Common myeloid progenitor, CD34-positive (primary cell): ENCODE data around the gene TMC5.

ENCODE experiments used
- CTCF ChIA-PET: fragments of 350-600 bp; sonication (Branson Sonifier 250); formaldehyde crosslinking; loops from one replicate; lab custom pipeline; 2021; ENCODE audit warnings: antibody characterized with exemption; lab: Charles Lee
- POLR2A ChIA-PET: fragments of 350-600 bp; sonication (Branson Sonifier 250); formaldehyde crosslinking; loops from one replicate; lab custom pipeline; 2021; ENCODE audit warnings: antibody characterized with exemption; lab: Charles Lee
- DNase-seq, 3 donors: peaks; one replicate each; pipeline versions ENCODE4 v3.0.0 to v3.0.0-alpha.2; 2013
- H3K27ac ChIP-seq, 2 experiments: 1 replicate in 1 of 2; 2 replicates in 1 of 2; pipeline ENCODE4 v1.7.0; 2013; ENCODE audit warnings: inconsistent platforms in 2 of 2, low read length in 2 of 2, mild to moderate bottlenecking in 2 of 2, low read depth in 1 of 2, moderate library complexity in 1 of 2; ENCODE audit not compliant: severe bottlenecking in 2 of 2, insufficient read depth in 1 of 2, poor library complexity in 1 of 2
- H3K27me3 ChIP-seq, 5 experiments: replicated peaks in 2 of 5; 1 replicate in 3 of 5; 2 replicates in 2 of 5; pipeline versions ENCODE4 v1.6.1 to v1.7.0; 2013; ENCODE audit warnings: low read length in 4 of 5, mild to moderate bottlenecking in 2 of 5, moderate library complexity in 2 of 5, inconsistent platforms in 1 of 5; ENCODE audit not compliant: insufficient read depth in 5 of 5, control insufficient read depth in 4 of 5
- H3K36me3 ChIP-seq, 4 experiments: 1 replicate in 2 of 4; 2 replicates in 2 of 4; pipeline versions ENCODE4 v1.6.1 to v1.7.0; 2013; ENCODE audit warnings: low read length in 3 of 4, control low read depth in 1 of 4, mild to moderate bottlenecking in 1 of 4; ENCODE audit not compliant: control insufficient read depth in 4 of 4, insufficient read depth in 4 of 4
- H3K4me1 ChIP-seq, 4 experiments: 1 replicate in 3 of 4; 2 replicates in 1 of 4; pipeline versions ENCODE4 v1.6.1 to v1.7.1; 2013; ENCODE audit warnings: low read length in 3 of 4, mild to moderate bottlenecking in 3 of 4, control low read depth in 1 of 4, inconsistent platforms in 1 of 4, moderate library complexity in 1 of 4; ENCODE audit not compliant: control insufficient read depth in 4 of 4, insufficient read depth in 4 of 4; ENCODE audit errors: control extremely low read depth in 1 of 4
- H3K4me3 ChIP-seq, 7 experiments: 1 replicate in 4 of 7; 2 replicates in 3 of 7; pipeline versions ENCODE4 v1.5.1 to v1.7.0; 2013; ENCODE audit warnings: mild to moderate bottlenecking in 7 of 7, low read length in 6 of 7, moderate library complexity in 6 of 7, inconsistent platforms in 2 of 7, low read depth in 2 of 7, control low read depth in 1 of 7; ENCODE audit not compliant: insufficient read depth in 4 of 7, control insufficient read depth in 1 of 7; ENCODE audit errors: extremely low read depth in 1 of 7
- H3K9me3 ChIP-seq, 5 experiments: 1 replicate in 4 of 5; 2 replicates in 1 of 5; pipeline versions ENCODE4 v1.6.1 to v1.7.1; 2013; ENCODE audit warnings: low read length in 4 of 5, mild to moderate bottlenecking in 2 of 5, inconsistent platforms in 1 of 5, low read depth in 1 of 5, moderate library complexity in 1 of 5; ENCODE audit not compliant: control insufficient read depth in 4 of 5, insufficient read depth in 2 of 5; ENCODE audit errors: control extremely low read depth in 1 of 5
- WGBS: methylation state at CpG from one replicate; pipeline ENCODE4 v1.1.5; 2013; ENCODE audit not compliant: insufficient coverage; 5-methylcytosine and 5-hydroxymethylcytosine counted together

The TMC5 gene

DNA sequence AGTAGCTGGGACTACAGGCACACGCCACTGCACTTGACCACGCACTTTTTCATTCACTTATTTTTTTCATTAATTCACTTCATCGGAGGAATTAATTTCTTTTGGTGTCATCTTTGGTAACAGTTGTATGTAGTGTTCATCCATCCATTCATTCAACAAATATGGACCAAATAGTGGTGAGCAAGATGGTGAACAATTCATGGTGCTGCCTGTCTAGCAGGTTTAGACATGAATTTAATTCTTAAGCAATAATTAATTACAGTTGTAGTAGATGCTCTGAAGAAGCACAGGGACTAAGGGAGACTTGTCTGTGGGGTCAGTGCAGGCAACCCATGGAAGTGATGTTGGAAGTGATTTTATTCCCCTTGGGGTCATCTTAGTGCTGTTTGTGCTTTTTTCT, 81.8 kb downstream of the TMC5 start:
- Histone ChIP-seq H3K27ac (no peak overlapping the region), H3K36me3 (peaks cover 13 to 43% (median 28%) of the 10 kb centered on the region in 4 experiments), H3K9me3 (no peaks in the 10 kb centered on the region), H3K4me3 (no peak overlapping the region), H3K27me3 (no peaks in the 10 kb centered on the region), H3K4me1 (no peaks in the 10 kb centered on the region)
- ChIA-PET CTCF (interaction anchor here (8.0 kb wide), 1 partner anchor 110 kb away, joined by 66 read pairs; no protein-coding TSS in a partner anchor), POLR2A (no interaction called here)
- no CpG with 5 or more reads among the region's 3 CpGs for WGBS
- DNase-seq: no peak

DNA sequence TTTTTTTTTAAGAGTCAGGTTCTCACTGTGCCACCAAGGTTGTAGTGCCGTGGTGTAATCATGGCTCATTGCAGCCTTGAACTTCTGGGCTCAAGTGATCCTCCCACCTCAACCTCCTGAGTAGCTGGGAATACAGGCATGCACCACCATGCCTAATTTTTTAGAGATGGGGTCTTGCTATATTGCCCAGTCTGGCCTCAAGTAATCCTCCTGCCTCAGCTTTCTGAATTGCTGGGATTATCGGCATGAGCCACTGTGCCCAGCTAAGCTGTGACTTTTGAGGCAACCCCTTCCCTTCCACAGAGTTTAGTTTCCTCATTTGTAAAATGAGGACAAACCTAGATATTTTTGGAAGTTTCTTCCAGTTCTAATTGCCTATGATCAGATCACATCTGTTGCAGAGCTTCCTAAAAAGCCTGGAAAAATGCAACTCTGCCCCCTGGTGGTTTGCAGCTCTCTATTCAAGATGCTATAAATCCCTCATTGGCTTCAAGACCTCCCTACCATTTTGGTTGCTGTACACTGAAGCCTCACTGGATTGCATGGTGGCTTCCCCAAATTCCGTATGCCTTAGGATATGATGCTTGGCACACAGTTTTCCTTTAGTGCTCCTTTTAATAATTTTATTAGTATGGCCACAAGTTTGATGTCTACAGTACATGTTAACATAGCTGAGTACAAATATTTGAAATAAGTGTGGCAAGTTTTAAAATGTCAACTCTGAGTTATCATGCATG, 84.9 kb downstream of the TMC5 start:
- peaks cover 20 to 71% (median 40%) of the 10 kb centered on the region in 4 experiments for H3K36me3 ChIP-seq
- H3K27me3 ChIP-seq: no peaks in the 10 kb centered on the region
- WGBS: 100% methylated on average over 1 of the region's 3 CpGs
- ChIA-PET POLR2A (no interaction called here), CTCF (interaction anchor here (1.0 to 8.0 kb wide), 9 partner anchors 9 to 417 kb away, joined by 3 to 66 read pairs (median 4); partner anchors contain the start of gene GDE1)
- no peak overlapping the region for H3K4me3 ChIP-seq
- no peaks in the 10 kb centered on the region for H3K4me1 ChIP-seq
- H3K9me3 ChIP-seq: no peaks in the 10 kb centered on the region
- H3K27ac ChIP-seq: no peak overlapping the region
- peak; percentile 79 to 89 (median 83) for DNase-seq

DNA sequence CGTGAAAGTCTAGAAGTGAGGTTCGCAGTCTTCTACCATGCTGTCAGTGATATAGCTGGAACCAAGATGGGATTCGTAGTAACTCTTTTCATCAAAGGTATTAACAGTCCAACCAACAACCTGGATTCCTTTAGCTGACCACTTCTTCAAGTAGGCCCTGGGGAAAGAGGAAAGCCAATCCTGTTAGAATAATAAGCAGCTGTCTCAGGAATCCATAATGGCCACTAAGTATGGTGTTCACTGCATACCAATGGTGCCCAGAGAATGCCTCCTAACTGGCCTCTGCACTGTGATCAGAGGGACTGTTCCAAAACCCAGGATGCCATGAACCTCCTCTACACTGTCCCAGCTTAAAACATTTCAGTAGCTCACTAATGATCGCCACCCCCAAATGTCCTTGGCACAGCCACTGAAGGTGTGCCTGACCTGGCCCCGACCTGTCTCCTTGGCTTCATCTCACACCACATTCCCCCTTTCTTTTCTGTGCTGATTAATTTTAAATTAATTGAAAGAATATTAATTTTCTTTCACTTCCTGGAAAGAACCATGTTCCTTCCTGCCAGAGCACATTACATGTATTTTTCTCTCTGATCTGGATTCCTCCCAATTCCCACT, 85.9 kb downstream of the TMC5 start:
- DNase-seq: no peak
- Histone ChIP-seq H3K36me3 (peaks cover 20 to 80% (median 48%) of the 10 kb centered on the region in 4 experiments), H3K4me3 (no peak overlapping the region), H3K27me3 (no peaks in the 10 kb centered on the region), H3K27ac (no peak overlapping the region), H3K4me1 (no peaks in the 10 kb centered on the region), H3K9me3 (no peaks in the 10 kb centered on the region)
- ChIA-PET POLR2A (no interaction called here), CTCF (interaction anchor here (1.2 to 8.0 kb wide), 5 partner anchors 12 to 418 kb away, joined by 3 to 66 read pairs (median 11); partner anchors contain the start of gene GDE1)
- 100% methylated on average over 4 of the region's 5 CpGs for WGBS

DNA sequence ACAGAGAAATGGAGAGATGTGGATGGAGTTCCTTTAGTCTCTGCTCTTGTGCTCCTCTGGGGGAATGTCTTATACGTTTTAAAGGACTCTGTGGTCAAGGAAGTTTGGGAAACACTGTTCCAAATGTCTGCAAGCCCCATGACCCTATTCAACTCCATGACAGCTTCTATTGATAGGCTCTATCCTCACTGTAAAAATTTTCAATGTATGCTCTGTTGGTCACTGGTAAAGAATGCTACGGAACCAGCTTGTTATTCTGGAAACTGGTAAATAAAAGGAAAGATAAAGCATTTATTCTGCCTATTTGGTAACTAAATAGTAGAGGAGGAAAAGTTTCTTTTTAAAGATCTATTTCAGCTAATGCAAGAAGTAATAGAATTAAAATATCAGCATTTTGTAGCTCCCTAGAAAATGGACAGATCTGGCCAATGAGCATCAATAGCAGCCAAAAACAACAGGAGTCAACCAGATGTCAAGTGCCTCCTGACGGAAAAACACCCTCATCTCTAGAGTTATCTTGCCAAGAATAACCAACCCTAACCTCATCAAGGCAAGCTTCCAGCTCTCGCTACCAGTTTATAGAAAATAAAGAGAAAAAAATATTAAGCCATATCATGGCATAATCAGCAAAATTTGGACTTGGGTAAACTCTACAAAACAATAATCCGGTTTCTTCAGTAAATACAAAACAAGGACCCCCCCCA, 88.1 kb downstream of the TMC5 start:
- H3K4me3 ChIP-seq: no peak overlapping the region
- CTCF ChIA-PET: interaction anchor here (1.3 to 8.0 kb wide), 3 partner anchors 11 to 116 kb away, joined by 3 to 66 read pairs (median 5); no protein-coding TSS in a partner anchor
- DNase-seq: no peak
- WGBS: 100% methylated on average over 1 of the region's 5 CpGs
- H3K4me1 ChIP-seq: no peaks in the 10 kb centered on the region
- H3K27ac ChIP-seq: no peak overlapping the region
- H3K36me3 ChIP-seq: peaks cover 18 to 88% (median 48%) of the 10 kb centered on the region in 4 experiments
- POLR2A ChIA-PET: no interaction called here
- H3K9me3 ChIP-seq: no peaks in the 10 kb centered on the region
- H3K27me3 ChIP-seq: no peaks in the 10 kb centered on the region

DNA sequence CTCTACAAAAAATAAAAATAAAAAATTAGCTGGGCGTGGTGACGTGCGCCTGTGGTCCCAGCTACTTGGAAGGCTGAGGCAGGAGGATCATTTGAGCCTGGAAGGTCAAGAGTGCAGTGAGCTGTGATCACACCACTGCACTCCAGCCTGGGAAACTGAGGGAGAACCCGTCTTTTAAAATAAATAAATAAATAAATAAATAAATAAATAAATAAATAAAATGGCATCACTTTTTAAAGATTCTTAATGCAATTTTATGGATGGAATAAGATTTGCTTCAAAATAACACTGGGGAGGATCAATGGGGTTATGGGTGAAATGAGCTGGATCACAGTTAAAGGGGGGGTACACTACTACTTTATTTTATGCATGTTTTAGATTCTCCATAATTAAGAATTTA, 89.3 kb downstream of the TMC5 start:
- no peak for DNase-seq
- WGBS: 100% methylated on average over 3 of the region's 4 CpGs
- ChIA-PET CTCF (interaction anchor here (1.3 to 3.5 kb wide), 3 partner anchors 11 to 118 kb away, joined by 3 to 11 read pairs (median 5); no protein-coding TSS in a partner anchor), POLR2A (no interaction called here)
- H3K27ac ChIP-seq: no peak overlapping the region
- H3K9me3 ChIP-seq: no peaks in the 10 kb centered on the region
- no peak overlapping the region for H3K4me3 ChIP-seq
- peaks cover 14 to 76% (median 45%) of the 10 kb centered on the region in 4 experiments for H3K36me3 ChIP-seq
- H3K4me1 ChIP-seq: no peaks in the 10 kb centered on the region
- no peaks in the 10 kb centered on the region for H3K27me3 ChIP-seq

DNA sequence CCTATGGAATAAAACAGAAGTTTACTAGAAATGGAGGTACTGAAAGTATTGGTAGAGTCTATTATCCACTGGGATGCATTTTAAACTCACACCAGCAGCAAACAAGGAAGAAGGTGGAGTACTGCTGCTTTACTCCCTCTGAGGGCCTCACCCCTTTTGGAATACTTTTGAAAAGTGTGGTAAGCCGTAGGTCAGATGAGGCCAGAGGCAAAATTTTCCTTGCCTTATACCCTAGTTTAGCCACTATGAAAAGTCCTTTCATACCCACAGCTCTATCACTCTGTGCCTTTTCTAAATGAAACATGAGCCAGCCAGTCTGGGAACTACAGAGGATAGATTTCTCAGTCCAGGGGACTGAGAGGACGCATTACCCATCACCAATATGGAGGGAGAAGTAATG, 90.2 kb downstream of the TMC5 start:
- Histone ChIP-seq H3K27ac (no peak overlapping the region), H3K9me3 (no peaks in the 10 kb centered on the region), H3K36me3 (peaks cover 11 to 67% (median 41%) of the 10 kb centered on the region in 4 experiments), H3K27me3 (no peaks in the 10 kb centered on the region), H3K4me1 (peaks cover 0 to under 1% (median 0%) of the 10 kb centered on the region in 4 experiments), H3K4me3 (no peak overlapping the region)
- CTCF ChIA-PET: interaction anchor here (1.0 to 3.5 kb wide), 3 partner anchors 12 to 119 kb away, joined by 3 to 11 read pairs (median 3); no protein-coding TSS in a partner anchor
- POLR2A ChIA-PET: interaction anchor here (1.1 kb wide), 1 partner anchor 13 kb away, joined by 3 read pairs; no protein-coding TSS in a partner anchor
- no peak for DNase-seq
- 100% methylated on average over 1 of the region's 2 CpGs for WGBS
